Hepatocyte (in vitro differentiated cells): ENCODE data around the gene UNC93B1. TPM values are rescaled to one million over a fixed set of nuclear protein-coding genes. Genes with fewer than 3 reads are reported as not detected.

Experiments
- DNase-seq: peaks from one replicate; pipeline ENCODE4 v3.0.0-alpha.2; 2016; ENCODE audit warnings: low spot score
- H2AFZ ChIP-seq: fragments of 200-600 bp; sonication (generic); 2 replicates; pipeline ENCODE4 v1.6.0; 2016; ENCODE audit warnings: antibody characterized with exemption, mild to moderate bottlenecking
- H3K27ac ChIP-seq: fragments of 200-600 bp; sonication (generic); 2 replicates; pipeline ENCODE4 v1.5.1; 2016; ENCODE audit warnings: mild to moderate bottlenecking
- H3K27me3 ChIP-seq: fragments of 200-600 bp; sonication (generic); 2 replicates; pipeline ENCODE4 v1.6.1; 2016
- H3K36me3 ChIP-seq: fragments of 200-600 bp; sonication (generic); replicated peaks from 2 replicates; pipeline ENCODE4 v1.5.1; 2016; ENCODE audit warnings: low read depth; ENCODE audit not compliant: insufficient read depth
- H3K4me1 ChIP-seq: fragments of 200-600 bp; sonication (generic); 2 replicates; pipeline ENCODE4 v1.5.1; 2016; ENCODE audit warnings: mild to moderate bottlenecking, moderate library complexity; ENCODE audit not compliant: insufficient read depth
- H3K4me2 ChIP-seq: fragments of 200-600 bp; sonication (generic); 2 replicates; pipeline ENCODE4 v1.6.0; 2016
- H3K4me3 ChIP-seq: fragments of 200-600 bp; sonication (generic); 2 replicates; pipeline ENCODE4 v1.5.1; 2016; ENCODE audit warnings: mild to moderate bottlenecking
- H3K79me2 ChIP-seq: fragments of 200-600 bp; sonication (generic); 2 replicates; pipeline ENCODE4 v1.6.0; 2017; ENCODE audit warnings: mild to moderate bottlenecking
- H3K9me2 ChIP-seq: fragments of 200-600 bp; sonication (generic); replicated peaks from 2 replicates; pipeline ENCODE4 v1.6.0; 2017; ENCODE audit warnings: mild to moderate bottlenecking; ENCODE audit not compliant: insufficient read depth
- H3K9me3 ChIP-seq: fragments of 200-600 bp; sonication (generic); 2 replicates; pipeline ENCODE4 v1.5.1; 2016; ENCODE audit warnings: low read depth, mild to moderate bottlenecking
- H4K20me1 ChIP-seq: fragments of 200-600 bp; sonication (generic); 2 replicates; pipeline ENCODE4 v1.6.0; 2016; ENCODE audit warnings: mild to moderate bottlenecking; ENCODE audit not compliant: insufficient read depth, poor library complexity, severe bottlenecking
- CTCF ChIP-seq: fragments of 200-600 bp; sonication (generic); IDR thresholded peaks from 2 replicates; pipeline ENCODE4 v1.5.1; 2016; ENCODE audit warnings: antibody characterized with exemption, mild to moderate bottlenecking; ENCODE audit not compliant: poor library complexity
- EZH2 ChIP-seq: fragments of 200-600 bp; sonication (generic); IDR thresholded peaks from 2 replicates; pipeline ENCODE4 v1.6.1; 2016; ENCODE audit warnings: antibody characterized with exemption, mild to moderate bottlenecking, borderline replicate concordance
- EZH2phosphoT487 ChIP-seq: fragments of 200-600 bp; sonication (generic); IDR thresholded peaks from one replicate; pipeline ENCODE4 v1.6.1; 2018; ENCODE audit warnings: antibody characterized with exemption, mild to moderate bottlenecking, low read depth, moderate library complexity; ENCODE audit not compliant: unreplicated experiment, severe bottlenecking
- WGBS: methylation state at CpG from one replicate; pipeline ENCODE4 v1.1.6; 2016; ENCODE audit warnings: low lambda C conversion rate; ENCODE audit errors: missing lambda C conversion rate; 5-methylcytosine and 5-hydroxymethylcytosine counted together
- polyA plus RNA-seq: library from polyadenylated mRNA; unstranded; fragments of >200 nt; fragmentation: Nextera tagmentation; extraction: Ambion mirVana; gene quantifications from 2 replicates; pipeline ENCODE4 v1.2.1, GENCODE V29; 2016
- total RNA-seq: library from RNA; depleted of rRNA; stranded (reverse); fragments of >200 nt; gene quantifications from 2 replicates; pipeline ENCODE4 v1.2.3, GENCODE V29; 2014

UNC93B1 gene
- total and polyA plus RNA-seq, 2 experiments from 2014 or later: 23.5 to 38.0 TPM

- Histone ChIP-seq H3K27me3 (no peaks in the 10 kb centered on the region), H2AFZ (no peak overlapping the region), H3K4me2 (peak overlapping the region; percentile 71), H3K79me2 (no peaks in the 10 kb centered on the region), H3K4me1 (peaks cover 45% of the 10 kb centered on the region), H3K9me3 (no peaks in the 10 kb centered on the region), H3K9me2 (no peaks in the 10 kb centered on the region), H3K4me3 (no peak overlapping the region), H3K27ac (peak overlapping the region; percentile 93), H3K36me3 (no peaks in the 10 kb centered on the region), H4K20me1 (no peaks in the 10 kb centered on the region)
- no peak for TF ChIP-seq CTCF
- no peak for TF ChIP-seq EZH2
- TF ChIP-seq EZH2phosphoT487: no peak
- 92% methylated on average over 16 of the region's 16 CpGs for WGBS
- no peak for DNase-seq
Observed at GRCh38 chr11:68011051-68011943, 7.4 kb upstream of the UNC93B1 start.

GRCh38 chr11:68010090-68011041, 6.5 kb upstream of the UNC93B1 start, which contains the start of gene ALDH3B1:
Gene ALDH3B1 (plus strand): TSS chr11:68010327. CDS start chr11:68015298, 4,971 bp downstream.
- H3K9me2 ChIP-seq: no peaks in the 10 kb centered on the region
- no peaks in the 10 kb centered on the region for H3K9me3 ChIP-seq
- no peaks in the 10 kb centered on the region for H3K27me3 ChIP-seq
- H4K20me1 ChIP-seq: no peaks in the 10 kb centered on the region
- 44% methylated on average over 33 of the region's 33 CpGs for WGBS
- H3K79me2 ChIP-seq: no peaks in the 10 kb centered on the region
- peak; percentile 87 for DNase-seq
- H3K4me3 ChIP-seq: no peak within 1 kb of the TSS
- H3K4me2 ChIP-seq: peak within 1 kb of the TSS; percentile 71
- H2AFZ ChIP-seq: no peak within 1 kb of the TSS
- H3K4me1 ChIP-seq: peaks cover 45% of the 10 kb centered on the region
- peak within 1 kb of the TSS; percentile 93 for H3K27ac ChIP-seq
- no peaks in the 10 kb centered on the region for H3K36me3 ChIP-seq
- TF ChIP-seq EZH2: no peak
- TF ChIP-seq EZH2phosphoT487: no peak
- TF ChIP-seq CTCF: no peak

- Histone ChIP-seq H3K9me3 (no peaks in the 10 kb centered on the region), H3K27me3 (no peaks in the 10 kb centered on the region), H3K4me1 (peaks cover 43% of the 10 kb centered on the region), H4K20me1 (no peaks in the 10 kb centered on the region), H3K79me2 (no peaks in the 10 kb centered on the region), H2AFZ (no peak overlapping the region), H3K4me3 (no peak overlapping the region), H3K4me2 (peak overlapping the region; percentile 71), H3K9me2 (no peaks in the 10 kb centered on the region), H3K36me3 (no peaks in the 10 kb centered on the region), H3K27ac (peak overlapping the region; percentile 93)
- 68% methylated on average over 12 of the region's 12 CpGs for WGBS
- DNase-seq: no peak
- TF ChIP-seq EZH2phosphoT487 (no peak), EZH2 (no peak), CTCF (peak; percentile 35)
Observed at GRCh38 chr11:68009391-68010089, 5.6 kb upstream of the UNC93B1 start.
